GM18861 (cell line): ENCODE data around the gene HLA-DMA.

Experiments
- ATAC-seq: cut with Tn5 transposase; IDR thresholded peaks from one replicate; pipeline ENCODE4 v1.9.1; 2021; ENCODE audit not compliant: unreplicated experiment

HLA-DMA gene

DNA sequence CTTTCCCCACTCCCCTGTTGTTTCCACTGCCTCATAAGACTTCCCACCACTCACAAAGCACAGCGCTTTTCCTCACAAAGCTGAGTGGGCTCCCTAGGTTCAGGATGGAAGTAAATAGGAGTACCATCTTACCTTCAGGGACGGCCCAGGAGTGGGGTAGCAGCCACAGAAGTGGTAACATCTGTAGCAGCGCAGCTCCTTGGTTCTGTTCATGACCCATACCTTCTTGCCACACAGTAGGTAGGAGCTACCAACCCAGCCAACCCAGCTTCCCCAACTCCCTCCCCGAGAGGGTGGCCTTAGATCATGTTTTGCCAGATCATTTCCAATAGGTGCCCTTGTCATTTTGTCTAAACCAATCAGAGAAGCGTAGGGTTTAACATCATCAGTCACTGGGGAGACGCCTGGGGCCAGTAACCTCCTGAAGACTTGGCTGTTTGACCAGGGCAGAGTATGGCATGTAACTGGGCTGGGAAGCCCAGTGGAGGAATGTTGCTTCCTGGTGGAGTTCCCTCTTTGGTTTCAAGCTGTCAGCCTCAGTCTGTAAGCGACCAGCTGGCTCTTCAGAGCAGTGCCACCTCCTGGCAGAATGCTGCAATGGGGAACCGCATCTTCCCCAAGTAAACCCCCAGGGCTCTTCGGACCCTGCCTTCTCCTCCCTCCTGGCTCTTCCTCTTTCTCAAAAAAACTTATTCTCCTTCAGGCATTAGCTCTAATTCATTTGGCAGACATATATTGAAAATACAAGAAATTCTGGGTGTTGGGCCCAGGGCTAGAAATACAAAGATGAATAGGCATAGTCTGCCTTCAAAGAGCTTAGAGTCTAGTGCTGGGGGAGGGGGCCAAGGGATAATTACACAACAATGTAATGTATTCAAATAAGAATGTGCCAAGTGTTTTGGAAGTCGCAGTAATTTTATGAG, at the start of gene HLA-DMA:
Gene HLA-DMA (minus strand): TSS at position 281 of the 923 bp plus-strand sequence. CDS start 61 bp downstream, at position 220.
- ATAC-seq: peak; percentile 80

- ATAC-seq: no peak
These were observed 48.8 kb upstream of the HLA-DMA start for GRCh38 chr6:33001685-33002084.

DNA sequence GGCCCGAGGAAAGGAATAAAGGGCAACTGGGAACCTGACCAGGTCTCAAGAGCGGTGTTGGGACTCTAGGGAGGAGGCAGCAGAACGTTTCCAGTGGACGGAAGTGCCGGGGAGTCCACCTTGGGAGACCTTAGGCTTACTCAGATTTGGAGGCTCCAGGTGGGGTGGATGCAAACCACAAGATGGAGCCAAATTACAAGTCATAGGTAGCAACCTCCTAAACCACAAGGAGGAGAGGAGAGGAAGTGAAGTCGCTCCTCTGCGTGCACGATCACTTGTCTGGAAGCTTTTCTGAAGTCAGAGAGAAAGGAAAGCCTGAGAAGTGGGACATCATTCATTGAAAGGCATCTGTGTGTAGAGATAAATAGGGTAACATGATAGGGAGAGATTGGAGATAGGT, 47.2 kb upstream of the HLA-DMA start:
- no peak for ATAC-seq

- ATAC-seq: no peak
These were observed 42.6 kb upstream of the HLA-DMA start for GRCh38 chr6:32995448-32995847.

DNA sequence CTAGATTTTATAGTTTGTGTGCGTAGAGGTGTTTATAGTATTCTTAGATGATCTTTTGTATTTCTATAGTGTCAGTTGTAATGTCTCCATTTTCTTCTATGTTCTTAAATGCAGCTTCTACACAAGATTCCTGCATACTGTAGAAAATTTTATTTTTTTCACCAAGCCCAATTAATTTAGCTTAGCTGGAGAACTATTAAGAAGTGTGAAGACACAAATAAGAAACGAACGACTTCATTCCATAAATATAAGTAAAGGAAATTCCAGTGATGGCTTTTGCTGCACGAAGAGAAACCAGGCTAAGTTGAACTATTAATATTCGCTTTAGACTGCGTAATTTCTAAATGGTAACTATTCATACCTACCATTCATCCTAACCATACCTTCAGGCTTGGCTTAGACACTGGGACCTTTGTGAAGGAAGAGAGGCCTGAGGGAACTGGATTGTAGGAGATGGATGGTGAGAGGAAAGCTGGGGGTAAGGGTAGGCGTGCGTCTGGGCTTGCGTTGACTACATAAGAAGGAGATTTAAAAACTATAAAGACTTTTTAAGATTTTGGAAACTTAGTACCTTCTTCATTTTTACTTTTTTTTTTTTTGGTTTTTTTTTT, 40.6 kb upstream of the HLA-DMA start:
- ATAC-seq: no peak

GRCh38 chr6:32991972-32992371, 39.1 kb upstream of the HLA-DMA start:
- ATAC-seq: no peak

DNA sequence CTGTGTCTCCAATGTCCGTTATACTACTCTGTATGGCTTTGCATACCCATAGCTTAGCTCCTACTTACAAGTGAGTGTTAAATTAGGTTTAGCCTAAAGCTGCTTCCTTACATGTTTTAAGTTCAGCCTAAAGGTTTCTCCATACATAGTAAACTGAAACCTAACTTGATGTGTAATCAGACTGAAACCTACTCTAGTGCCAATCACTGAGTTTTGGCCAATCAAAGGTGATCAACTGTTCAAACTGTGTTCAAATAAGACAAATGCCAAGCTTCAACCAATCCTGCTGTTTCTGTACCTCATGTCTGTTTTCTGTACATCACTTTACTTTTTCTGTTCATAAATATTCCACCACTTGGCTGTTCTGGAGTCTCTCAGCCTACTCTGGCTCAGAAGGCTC, 36.5 kb upstream of the HLA-DMA start:
- no peak for ATAC-seq

DNA sequence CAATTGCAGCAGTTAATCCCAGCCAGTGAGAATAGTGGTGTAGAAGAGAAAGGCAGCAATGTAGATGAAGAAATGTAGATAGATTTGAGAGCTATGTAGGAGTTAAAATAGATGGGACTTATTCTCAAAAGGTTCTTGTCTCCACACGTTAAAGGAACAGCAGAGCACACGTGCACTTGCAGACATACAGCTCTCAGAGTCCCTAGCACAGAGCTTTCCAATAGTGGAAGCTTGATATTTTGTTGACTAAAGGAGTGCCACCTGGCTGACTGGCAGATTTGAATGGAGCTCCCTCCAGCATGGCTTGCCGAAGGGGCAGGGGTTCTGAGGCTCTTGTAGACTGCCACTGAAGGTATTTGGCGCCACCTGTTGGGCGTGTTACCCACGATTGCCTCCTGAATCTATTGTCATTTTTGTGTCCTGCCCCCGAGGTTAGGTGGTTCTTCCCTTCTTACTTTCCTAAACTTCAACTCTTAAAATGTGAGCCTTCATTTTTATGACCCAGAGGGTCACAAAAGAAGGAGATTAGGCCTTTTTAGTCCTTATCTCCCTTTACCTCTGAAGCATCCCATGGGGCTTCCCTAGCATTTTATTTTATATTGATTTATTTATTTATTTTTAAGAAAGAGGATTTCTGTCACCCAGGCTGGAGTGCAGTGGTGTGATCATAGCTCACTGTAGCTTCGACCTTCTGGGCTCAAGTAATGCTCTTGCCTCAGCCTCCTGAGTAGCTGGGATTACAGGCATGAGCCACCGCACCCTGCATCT, 31.9 kb upstream of the HLA-DMA start:
- ATAC-seq: peak; percentile 54

GRCh38 chr6:32983964-32984621, 31.2 kb upstream of the HLA-DMA start:
- no peak for ATAC-seq

- ATAC-seq: no peak
These were observed 30.6 kb upstream of the HLA-DMA start for GRCh38 chr6:32983493-32983848.

DNA sequence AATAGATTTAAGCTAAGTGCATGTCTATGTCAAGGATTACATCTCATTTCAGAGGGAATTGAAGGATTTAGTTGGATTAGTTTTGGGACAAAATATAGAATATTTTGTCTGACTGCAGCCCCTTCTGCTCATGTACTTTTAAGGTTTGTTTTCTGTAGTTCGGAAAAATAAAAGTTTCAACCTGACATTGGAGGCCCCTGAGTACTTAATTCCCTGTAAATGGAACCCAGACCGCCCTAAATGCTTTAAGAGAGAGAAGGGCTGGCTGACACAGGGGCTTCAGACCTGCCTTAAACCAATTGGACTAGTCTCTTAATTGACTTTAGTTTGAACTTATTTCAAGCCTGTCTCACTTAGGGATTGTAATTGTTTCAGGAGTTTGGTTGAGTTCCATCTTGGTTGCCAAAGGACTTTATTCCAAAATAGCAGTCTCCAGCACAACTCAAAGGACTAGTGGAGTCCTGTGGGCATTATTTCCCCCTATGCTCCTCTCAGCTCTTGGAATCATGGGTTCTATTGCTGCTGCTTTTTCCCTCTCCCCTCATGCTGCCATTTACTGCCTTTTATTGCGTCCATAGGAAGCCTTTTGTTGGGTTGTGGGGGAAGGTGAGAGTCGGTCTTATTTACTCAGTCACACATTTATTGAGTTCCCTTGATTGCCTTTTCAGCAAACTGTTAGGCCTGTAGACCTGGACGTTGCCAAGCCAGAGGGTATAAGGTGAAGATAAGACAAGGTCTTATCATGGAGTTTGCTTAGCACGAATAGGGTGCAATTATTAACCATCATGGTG, 30.0 kb upstream of the HLA-DMA start:
- ATAC-seq: no peak

DNA sequence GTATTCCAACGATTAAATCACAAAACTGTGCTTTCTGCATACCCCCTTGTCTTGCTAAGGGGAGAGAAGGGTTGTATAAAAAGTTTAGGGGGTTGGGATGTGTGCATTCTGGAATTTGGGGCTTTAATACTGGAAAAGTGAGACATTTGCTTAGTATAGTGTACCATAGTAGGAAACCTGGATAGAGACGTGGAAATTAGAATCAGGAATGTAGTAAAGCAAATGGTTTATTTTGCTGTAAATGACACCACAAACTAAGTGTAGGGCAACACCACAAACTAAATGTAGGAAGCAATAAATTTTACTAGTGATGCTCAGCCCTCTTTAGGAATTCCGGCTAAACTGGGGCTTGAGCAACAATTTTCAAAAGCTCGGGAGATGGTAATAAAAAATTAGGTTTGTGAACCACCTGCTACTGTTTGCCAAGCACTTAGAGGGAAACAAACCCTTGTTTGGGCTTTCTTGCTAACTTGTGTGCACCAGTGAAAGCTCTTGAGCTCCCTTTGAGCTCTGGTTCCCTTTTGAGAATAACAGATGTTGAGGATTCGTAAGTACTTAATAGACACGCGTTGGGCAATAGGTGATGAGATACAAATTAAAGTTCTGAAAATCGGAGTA, 29.3 kb upstream of the HLA-DMA start:
- no peak for ATAC-seq

DNA sequence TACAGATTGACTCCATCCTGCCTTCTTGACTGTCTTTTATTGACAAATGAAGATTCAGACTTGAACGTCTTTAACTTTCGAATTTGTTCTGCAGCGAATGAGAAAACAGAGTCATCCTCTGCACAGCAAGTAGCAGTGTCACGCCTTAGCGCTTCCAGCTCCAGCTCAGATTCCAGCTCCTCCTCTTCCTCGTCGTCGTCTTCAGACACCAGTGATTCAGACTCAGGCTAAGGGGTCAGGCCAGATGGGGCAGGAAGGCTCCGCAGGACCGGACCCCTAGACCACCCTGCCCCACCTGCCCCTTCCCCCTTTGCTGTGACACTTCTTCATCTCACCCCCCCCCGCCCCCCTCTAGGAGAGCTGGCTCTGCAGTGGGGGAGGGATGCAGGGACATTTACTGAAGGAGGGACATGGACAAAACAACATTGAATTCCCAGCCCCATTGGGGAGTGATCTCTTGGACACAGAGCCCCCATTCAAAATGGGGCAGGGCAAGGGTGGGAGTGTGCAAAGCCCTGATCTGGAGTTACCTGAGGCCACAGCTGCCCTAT, 27.7 kb upstream of the HLA-DMA start:
- no peak for ATAC-seq

- no peak for ATAC-seq
These were observed 27.0 kb upstream of the HLA-DMA start for GRCh38 chr6:32979720-32980487.

- no peak for ATAC-seq
These were observed 25.0 kb upstream of the HLA-DMA start for GRCh38 chr6:32977953-32978324.

DNA sequence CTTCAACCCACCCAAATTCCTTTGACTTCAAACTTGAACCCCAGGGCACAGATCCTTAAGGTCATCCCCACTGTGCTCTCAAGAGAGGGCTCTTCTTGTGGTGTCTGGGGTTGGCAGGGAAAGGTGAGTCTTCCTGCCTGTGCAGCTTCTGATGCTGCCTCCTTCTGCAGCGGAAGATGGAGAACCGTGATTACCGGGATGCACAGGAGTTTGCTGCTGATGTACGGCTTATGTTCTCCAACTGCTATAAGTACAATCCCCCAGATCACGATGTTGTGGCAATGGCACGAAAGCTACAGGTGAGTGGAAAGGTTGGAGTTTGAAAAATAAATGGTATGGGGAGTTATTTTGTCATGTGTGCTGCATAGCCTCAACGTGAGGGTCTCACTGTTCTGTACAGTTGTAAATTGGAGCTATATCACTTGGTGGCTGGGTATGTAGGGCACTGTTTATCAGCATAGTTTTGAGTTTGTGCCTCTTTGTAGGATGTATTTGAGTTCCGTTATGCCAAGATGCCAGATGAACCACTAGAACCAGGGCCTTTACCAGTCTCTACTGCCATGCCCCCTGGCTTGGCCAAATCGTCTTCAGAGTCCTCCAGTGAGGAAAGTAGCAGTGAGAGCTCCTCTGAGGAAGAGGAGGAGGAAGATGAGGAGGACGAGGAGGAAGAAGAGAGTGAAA, 24.5 kb upstream of the HLA-DMA start:
- no peak for ATAC-seq

GRCh38 chr6:32976334-32977069, 23.6 kb upstream of the HLA-DMA start:
- ATAC-seq: no peak

DNA sequence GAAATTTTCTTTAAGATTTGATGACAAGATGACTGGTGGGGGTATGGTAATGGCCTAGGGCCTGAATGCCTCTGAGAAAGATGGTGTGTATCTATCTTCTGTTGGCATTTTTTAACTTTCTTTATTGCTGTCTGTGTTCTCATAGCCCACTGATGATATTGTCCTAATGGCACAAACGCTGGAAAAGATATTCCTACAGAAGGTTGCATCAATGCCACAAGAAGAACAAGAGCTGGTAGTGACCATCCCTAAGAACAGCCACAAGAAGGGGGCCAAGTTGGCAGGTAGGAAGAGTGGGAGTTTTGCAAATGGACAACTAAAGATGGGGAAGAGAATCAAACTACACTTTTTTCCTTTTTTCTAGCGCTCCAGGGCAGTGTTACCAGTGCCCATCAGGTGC, 23.0 kb upstream of the HLA-DMA start:
- ATAC-seq: no peak
